ENCODE results near the gene PCCA. TPM values are rescaled to one million over a fixed set of nuclear protein-coding genes. Genes with fewer than 3 reads are reported as not detected.

Gene PCCA
- total RNA-seq, 1 experiment from 2014 or later, result 52.8 TPM

DNA sequence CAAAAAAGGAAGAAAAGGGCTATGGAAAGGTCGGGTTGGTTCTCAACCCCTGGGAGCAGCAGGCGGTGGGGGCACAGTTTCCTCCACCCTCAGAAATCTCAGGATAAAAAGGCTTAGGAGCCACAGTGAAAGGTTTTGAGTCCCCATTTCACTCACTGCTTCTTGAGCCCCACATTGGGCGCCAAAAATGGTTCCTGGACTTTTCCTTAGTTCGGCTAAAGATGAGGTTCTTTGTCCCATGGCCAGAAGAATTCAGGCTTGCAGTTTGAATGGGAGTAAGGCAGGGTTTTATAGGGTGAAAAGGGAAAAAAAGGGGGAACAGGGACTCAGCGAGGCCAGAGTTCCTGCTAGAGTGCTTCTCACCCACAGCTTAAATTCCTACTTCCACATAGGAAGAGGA is 320.2 kb downstream of the PCCA start (continued):
- TF ChIP-seq, protein P1, sequence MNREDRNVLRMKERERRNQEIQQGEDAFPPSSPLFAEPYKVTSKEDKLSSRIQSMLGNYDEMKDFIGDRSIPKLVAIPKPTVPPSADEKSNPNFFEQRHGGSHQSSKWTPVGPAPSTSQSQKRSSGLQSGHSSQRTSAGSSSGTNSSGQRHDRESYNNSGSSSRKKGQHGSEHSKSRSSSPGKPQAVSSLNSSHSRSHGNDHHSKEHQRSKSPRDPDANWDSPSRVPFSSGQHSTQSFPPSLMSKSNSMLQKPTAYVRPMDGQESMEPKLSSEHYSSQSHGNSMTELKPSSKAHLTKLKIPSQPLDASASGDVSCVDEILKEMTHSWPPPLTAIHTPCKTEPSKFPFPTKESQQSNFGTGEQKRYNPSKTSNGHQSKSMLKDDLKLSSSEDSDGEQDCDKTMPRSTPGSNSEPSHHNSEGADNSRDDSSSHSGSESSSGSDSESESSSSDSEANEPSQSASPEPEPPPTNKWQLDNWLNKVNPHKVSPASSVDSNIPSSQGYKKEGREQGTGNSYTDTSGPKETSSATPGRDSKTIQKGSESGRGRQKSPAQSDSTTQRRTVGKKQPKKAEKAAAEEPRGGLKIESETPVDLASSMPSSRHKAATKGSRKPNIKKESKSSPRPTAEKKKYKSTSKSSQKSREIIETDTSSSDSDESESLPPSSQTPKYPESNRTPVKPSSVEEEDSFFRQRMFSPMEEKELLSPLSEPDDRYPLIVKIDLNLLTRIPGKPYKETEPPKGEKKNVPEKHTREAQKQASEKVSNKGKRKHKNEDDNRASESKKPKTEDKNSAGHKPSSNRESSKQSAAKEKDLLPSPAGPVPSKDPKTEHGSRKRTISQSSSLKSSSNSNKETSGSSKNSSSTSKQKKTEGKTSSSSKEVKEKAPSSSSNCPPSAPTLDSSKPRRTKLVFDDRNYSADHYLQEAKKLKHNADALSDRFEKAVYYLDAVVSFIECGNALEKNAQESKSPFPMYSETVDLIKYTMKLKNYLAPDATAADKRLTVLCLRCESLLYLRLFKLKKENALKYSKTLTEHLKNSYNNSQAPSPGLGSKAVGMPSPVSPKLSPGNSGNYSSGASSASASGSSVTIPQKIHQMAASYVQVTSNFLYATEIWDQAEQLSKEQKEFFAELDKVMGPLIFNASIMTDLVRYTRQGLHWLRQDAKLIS (CRISPR knock-in tag; IDR thresholded peaks at IDR 0.05; ENCODE audit: borderline replicate concordance), result no peak
- no peak for TF ChIP-seq ZNF423 (CRISPR knock-in tag; IDR thresholded peaks at IDR 0.05)
- TF ChIP-seq FOXP1 (CRISPR knock-in tag; IDR thresholded peaks at IDR 0.05; ENCODE audit: borderline replicate concordance), result no peak
- TF ChIP-seq, protein P2, sequence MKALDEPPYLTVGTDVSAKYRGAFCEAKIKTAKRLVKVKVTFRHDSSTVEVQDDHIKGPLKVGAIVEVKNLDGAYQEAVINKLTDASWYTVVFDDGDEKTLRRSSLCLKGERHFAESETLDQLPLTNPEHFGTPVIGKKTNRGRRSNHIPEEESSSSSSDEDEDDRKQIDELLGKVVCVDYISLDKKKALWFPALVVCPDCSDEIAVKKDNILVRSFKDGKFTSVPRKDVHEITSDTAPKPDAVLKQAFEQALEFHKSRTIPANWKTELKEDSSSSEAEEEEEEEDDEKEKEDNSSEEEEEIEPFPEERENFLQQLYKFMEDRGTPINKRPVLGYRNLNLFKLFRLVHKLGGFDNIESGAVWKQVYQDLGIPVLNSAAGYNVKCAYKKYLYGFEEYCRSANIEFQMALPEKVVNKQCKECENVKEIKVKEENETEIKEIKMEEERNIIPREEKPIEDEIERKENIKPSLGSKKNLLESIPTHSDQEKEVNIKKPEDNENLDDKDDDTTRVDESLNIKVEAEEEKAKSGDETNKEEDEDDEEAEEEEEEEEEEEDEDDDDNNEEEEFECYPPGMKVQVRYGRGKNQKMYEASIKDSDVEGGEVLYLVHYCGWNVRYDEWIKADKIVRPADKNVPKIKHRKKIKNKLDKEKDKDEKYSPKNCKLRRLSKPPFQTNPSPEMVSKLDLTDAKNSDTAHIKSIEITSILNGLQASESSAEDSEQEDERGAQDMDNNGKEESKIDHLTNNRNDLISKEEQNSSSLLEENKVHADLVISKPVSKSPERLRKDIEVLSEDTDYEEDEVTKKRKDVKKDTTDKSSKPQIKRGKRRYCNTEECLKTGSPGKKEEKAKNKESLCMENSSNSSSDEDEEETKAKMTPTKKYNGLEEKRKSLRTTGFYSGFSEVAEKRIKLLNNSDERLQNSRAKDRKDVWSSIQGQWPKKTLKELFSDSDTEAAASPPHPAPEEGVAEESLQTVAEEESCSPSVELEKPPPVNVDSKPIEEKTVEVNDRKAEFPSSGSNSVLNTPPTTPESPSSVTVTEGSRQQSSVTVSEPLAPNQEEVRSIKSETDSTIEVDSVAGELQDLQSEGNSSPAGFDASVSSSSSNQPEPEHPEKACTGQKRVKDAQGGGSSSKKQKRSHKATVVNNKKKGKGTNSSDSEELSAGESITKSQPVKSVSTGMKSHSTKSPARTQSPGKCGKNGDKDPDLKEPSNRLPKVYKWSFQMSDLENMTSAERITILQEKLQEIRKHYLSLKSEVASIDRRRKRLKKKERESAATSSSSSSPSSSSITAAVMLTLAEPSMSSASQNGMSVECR (CRISPR knock-in tag; IDR thresholded peaks at IDR 0.05; ENCODE audit: borderline replicate concordance), result no peak

GRCh38 chr13:100423375-100423774 is 334.5 kb downstream of the PCCA start:
- TF ChIP-seq ATF6 (CRISPR knock-in tag; IDR thresholded peaks at IDR 0.05), result no peak
- TF ChIP-seq GTF2I (CRISPR knock-in tag; conservative IDR thresholded peaks at IDR 0.05), result no peak
- no peak for TF ChIP-seq NR3C1 (CRISPR knock-in tag; conservative IDR thresholded peaks at IDR 0.05; ENCODE audit: low read depth)
- TF ChIP-seq, protein P1 (CRISPR knock-in tag; IDR thresholded peaks at IDR 0.05; ENCODE audit: borderline replicate concordance), result no peak
- no peak for TF ChIP-seq ZNF121 (CRISPR knock-in tag; IDR thresholded peaks at IDR 0.05)
- no peak for TF ChIP-seq PRRX2 (CRISPR knock-in tag; IDR thresholded peaks at IDR 0.05)
- TF ChIP-seq NFATC4 (CRISPR knock-in tag; IDR thresholded peaks at IDR 0.05), result no peak
- no peak for TF ChIP-seq E2F4 (CRISPR knock-in tag; IDR thresholded peaks at IDR 0.05; ENCODE audit: borderline replicate concordance, low read depth)
- TF ChIP-seq, protein P3, sequence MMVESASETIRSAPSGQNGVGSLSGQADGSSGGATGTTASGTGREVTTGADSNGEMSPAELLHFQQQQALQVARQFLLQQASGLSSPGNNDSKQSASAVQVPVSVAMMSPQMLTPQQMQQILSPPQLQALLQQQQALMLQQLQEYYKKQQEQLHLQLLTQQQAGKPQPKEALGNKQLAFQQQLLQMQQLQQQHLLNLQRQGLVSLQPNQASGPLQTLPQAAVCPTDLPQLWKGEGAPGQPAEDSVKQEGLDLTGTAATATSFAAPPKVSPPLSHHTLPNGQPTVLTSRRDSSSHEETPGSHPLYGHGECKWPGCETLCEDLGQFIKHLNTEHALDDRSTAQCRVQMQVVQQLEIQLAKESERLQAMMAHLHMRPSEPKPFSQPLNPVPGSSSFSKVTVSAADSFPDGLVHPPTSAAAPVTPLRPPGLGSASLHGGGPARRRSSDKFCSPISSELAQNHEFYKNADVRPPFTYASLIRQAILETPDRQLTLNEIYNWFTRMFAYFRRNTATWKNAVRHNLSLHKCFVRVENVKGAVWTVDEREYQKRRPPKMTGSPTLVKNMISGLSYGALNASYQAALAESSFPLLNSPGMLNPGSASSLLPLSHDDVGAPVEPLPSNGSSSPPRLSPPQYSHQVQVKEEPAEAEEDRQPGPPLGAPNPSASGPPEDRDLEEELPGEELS (CRISPR knock-in tag; IDR thresholded peaks at IDR 0.05), result no peak
- TF ChIP-seq MYBL2 (CRISPR knock-in tag; IDR thresholded peaks at IDR 0.05), result no peak
- no peak for TF ChIP-seq GABPB1 (CRISPR knock-in tag; IDR thresholded peaks at IDR 0.05)
- TF ChIP-seq, protein P4, sequence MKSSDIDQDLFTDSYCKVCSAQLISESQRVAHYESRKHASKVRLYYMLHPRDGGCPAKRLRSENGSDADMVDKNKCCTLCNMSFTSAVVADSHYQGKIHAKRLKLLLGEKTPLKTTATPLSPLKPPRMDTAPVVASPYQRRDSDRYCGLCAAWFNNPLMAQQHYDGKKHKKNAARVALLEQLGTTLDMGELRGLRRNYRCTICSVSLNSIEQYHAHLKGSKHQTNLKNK (CRISPR knock-in tag; IDR thresholded peaks at IDR 0.05), result no peak
- H3K4me1 Mint-ChIP-seq, result 0 out of 2 replicates have a peak, but pooled peaks cover 4% of the 10 kb centered on the region
- H3K27ac Mint-ChIP-seq, result peak overlapping the region; percentile 4; the same call in 1 of the 2 replicates
- POLR2A ChIA-PET, result no interaction called here
- H3K9me3 Mint-ChIP-seq, result no peaks in the 10 kb centered on the region; the same call in 1 of the 2 replicates
- no peak for ATAC-seq
- no peak for DNase-seq (ENCODE audit: low spot score)
- H3K4me3 Mint-ChIP-seq, result no peak overlapping the region
- CTCF ChIA-PET, result no interaction called here
- no peaks in the 10 kb centered on the region for H3K27me3 Mint-ChIP-seq (ENCODE audit: low read depth)
- peaks cover 4% of the 10 kb centered on the region for H3K36me3 Mint-ChIP-seq
